C4-2B (cell line): Measurements from ENCODE around the gene LSMEM2.

Experiments used
- H3K27ac ChIP-seq: fragments of 450-650 bp; 2 replicates; pipeline ENCODE4 v1.5.1; 2017
- ZFX ChIP-seq: fragments of 450-650 bp; IDR thresholded peaks from 2 replicates; pipeline ENCODE4 v1.6.1; 2017
- TF ChIP-seq, protein P1 (sequence below): fragments of 450-650 bp; conservative IDR thresholded peaks from 2 replicates; pipeline ENCODE4 v1.5.1; 2017; ENCODE audit warnings: mild to moderate bottlenecking

Gene LSMEM2

GRCh38 chr3:50278880-50279224 lies at the start of gene LSMEM2:
LSMEM2 (plus strand) TSS chr3:50279087; CDS start chr3:50279114, 27 bp downstream.
- TF ChIP-seq ZFX = no peak
- TF ChIP-seq, protein P1, sequence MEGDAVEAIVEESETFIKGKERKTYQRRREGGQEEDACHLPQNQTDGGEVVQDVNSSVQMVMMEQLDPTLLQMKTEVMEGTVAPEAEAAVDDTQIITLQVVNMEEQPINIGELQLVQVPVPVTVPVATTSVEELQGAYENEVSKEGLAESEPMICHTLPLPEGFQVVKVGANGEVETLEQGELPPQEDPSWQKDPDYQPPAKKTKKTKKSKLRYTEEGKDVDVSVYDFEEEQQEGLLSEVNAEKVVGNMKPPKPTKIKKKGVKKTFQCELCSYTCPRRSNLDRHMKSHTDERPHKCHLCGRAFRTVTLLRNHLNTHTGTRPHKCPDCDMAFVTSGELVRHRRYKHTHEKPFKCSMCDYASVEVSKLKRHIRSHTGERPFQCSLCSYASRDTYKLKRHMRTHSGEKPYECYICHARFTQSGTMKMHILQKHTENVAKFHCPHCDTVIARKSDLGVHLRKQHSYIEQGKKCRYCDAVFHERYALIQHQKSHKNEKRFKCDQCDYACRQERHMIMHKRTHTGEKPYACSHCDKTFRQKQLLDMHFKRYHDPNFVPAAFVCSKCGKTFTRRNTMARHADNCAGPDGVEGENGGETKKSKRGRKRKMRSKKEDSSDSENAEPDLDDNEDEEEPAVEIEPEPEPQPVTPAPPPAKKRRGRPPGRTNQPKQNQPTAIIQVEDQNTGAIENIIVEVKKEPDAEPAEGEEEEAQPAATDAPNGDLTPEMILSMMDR = no peak
- H3K27ac ChIP-seq = no peak within 1 kb of the TSS

DNA sequence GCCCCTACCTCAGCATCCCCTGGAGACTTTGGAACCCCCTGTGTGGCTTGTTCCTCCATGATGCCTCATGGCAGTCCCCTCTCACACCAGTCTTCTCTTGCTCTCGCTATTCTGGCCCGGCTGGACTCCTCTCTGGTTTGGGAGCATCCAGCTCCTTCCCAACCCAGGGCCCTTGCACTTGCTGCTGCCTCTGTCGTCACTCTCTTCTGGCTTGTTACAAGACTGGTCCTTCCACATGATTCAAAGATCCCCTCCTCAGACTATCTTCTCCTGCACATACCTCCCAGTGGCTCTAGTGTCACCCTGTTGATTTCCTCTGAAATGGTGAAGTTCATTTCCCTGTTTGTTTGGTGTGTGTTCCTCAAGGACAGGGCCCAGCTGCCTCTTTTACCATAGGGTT lies 49.4 kb upstream of the LSMEM2 start:
- TF ChIP-seq, protein P1 = no peak
- TF ChIP-seq ZFX = no peak
- H3K27ac ChIP-seq = no peak overlapping the region; the same call in 1 of the 2 replicates

- 0 out of 2 replicates have a peak overlapping the region, but pooled peaks have one; percentile 4 for H3K27ac ChIP-seq
- no peak for TF ChIP-seq ZFX
- TF ChIP-seq, protein P1 = no peak
These were observed 48.6 kb upstream of the LSMEM2 start for GRCh38 chr3:50230104-50230793.

DNA sequence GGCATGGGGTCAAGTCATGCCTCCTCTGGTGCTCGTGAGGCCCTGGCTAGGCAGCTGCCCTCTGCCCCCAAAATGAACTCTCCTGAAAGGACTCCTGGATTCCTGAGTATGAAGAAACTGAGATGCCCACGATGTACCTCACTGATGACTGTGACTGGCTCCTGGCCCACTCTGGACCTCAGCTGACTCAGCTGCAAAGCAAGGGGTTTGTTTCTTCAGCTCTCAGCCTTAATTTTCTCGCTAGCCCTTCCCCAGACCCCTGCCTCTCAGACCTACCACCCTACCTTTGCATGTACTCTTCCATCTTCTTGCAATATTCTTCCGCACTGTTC lies 48.1 kb upstream of the LSMEM2 start:
- TF ChIP-seq, protein P1 = no peak
- TF ChIP-seq ZFX = no peak
- H3K27ac ChIP-seq = no peak overlapping the region

GRCh38 chr3:50231581-50231980 lies 47.3 kb upstream of the LSMEM2 start:
- TF ChIP-seq ZFX = no peak
- TF ChIP-seq, protein P1 = no peak

GRCh38 chr3:50232303-50232702 lies 46.6 kb upstream of the LSMEM2 start:
- TF ChIP-seq, protein P1 = no peak
- TF ChIP-seq ZFX = no peak
- no peak overlapping the region for H3K27ac ChIP-seq

More at GRCh38 chr3:50231581-50231980, 47.3 kb upstream of the LSMEM2 start:
- H3K27ac ChIP-seq = no peak overlapping the region

- TF ChIP-seq ZFX = no peak
- TF ChIP-seq, protein P1 = no peak
- no peak overlapping the region for H3K27ac ChIP-seq
These were observed 45.7 kb upstream of the LSMEM2 start for GRCh38 chr3:50233176-50233575.
